Sigmoid colon (tissue), 4 donors: ENCODE results near the gene DENND4B.

ENCODE experiments used
- EP300 ChIP-seq, 4 donors: sonication (generic); formaldehyde crosslinking; IDR thresholded peaks; one replicate each; pipeline ENCODE4 v1.6.1; 2017; ENCODE audit warnings: antibody characterized with exemption in 4 of 4
- POLR2A ChIP-seq, 2 donors: fragments of 450-650 bp; IDR thresholded peaks; one replicate each; pipeline ENCODE4 v1.6.1; 2016; ENCODE audit warnings: antibody characterized with exemption in 2 of 2, mild to moderate bottlenecking in 2 of 2, moderate library complexity in 2 of 2
- POLR2AphosphoS5 ChIP-seq, 4 donors: sonication (generic); formaldehyde crosslinking; IDR thresholded peaks; one replicate each; pipeline ENCODE4 v1.6.1; 2017; ENCODE audit warnings: antibody characterized with exemption in 4 of 4
- TF ChIP-seq, protein P1 (sequence below), 4 experiments: fragments of 450-650 bp in 3 of 4; fragments of 200-600 bp in 1 of 4; IDR thresholded peaks; one replicate each; pipeline ENCODE4 v1.5.1; 2016 to 2019; ENCODE audit warnings: antibody characterized with exemption in 4 of 4, mild to moderate bottlenecking in 3 of 4, moderate library complexity in 2 of 4

DNA sequence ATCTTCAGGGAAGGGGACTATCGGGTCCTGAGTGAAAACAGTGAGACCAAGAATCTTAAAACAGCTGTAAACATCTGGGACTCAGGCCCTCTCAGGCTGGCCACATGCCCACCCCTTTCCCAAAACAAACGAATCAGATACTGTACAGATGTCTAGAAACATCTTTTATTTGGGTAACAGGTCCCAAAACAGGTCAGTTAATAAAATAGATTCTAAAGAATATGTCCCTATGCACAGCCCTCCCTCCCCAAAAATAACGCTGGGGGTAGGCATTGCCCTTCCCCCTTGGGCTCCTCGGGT is 12.4 kb upstream of the DENND4B start:
- TF ChIP-seq, protein P1, sequence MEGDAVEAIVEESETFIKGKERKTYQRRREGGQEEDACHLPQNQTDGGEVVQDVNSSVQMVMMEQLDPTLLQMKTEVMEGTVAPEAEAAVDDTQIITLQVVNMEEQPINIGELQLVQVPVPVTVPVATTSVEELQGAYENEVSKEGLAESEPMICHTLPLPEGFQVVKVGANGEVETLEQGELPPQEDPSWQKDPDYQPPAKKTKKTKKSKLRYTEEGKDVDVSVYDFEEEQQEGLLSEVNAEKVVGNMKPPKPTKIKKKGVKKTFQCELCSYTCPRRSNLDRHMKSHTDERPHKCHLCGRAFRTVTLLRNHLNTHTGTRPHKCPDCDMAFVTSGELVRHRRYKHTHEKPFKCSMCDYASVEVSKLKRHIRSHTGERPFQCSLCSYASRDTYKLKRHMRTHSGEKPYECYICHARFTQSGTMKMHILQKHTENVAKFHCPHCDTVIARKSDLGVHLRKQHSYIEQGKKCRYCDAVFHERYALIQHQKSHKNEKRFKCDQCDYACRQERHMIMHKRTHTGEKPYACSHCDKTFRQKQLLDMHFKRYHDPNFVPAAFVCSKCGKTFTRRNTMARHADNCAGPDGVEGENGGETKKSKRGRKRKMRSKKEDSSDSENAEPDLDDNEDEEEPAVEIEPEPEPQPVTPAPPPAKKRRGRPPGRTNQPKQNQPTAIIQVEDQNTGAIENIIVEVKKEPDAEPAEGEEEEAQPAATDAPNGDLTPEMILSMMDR (IDR thresholded peaks at IDR 0.05), result no peak
- TF ChIP-seq POLR2A (IDR thresholded peaks at IDR 0.05) (no peak), POLR2AphosphoS5 (IDR thresholded peaks at IDR 0.05) (no peak), EP300 (IDR thresholded peaks at IDR 0.05) (no peak)
